KMS-11 (cell line): Measurements from ENCODE around the gene TMEM145.

Experiments used
- H2AFZ ChIP-seq: fragments of 200-600 bp; sonication (generic); 2 replicates; pipeline ENCODE4 v1.6.1; 2016; ENCODE audit warnings: antibody characterized with exemption, mixed run types, low read depth
- H3K27ac ChIP-seq: fragments of 200-600 bp; sonication (generic); 2 replicates; pipeline ENCODE4 v1.6.1; 2016; ENCODE audit warnings: mild to moderate bottlenecking, mixed run types
- H3K27me3 ChIP-seq: fragments of 200-600 bp; sonication (generic); 2 replicates; pipeline ENCODE4 v1.6.1; 2017; ENCODE audit warnings: mild to moderate bottlenecking, low read depth, mixed run types, moderate library complexity; ENCODE audit not compliant: insufficient read depth
- H3K36me3 ChIP-seq: fragments of 200-600 bp; sonication (generic); 2 replicates; pipeline ENCODE4 v1.6.1; 2017; ENCODE audit warnings: mild to moderate bottlenecking, mixed run types; ENCODE audit not compliant: insufficient read depth
- H3K4me1 ChIP-seq: fragments of 200-600 bp; sonication (generic); 2 replicates; pipeline ENCODE4 v1.6.1; 2016; ENCODE audit warnings: mild to moderate bottlenecking, low read depth, mixed run types; ENCODE audit not compliant: poor library complexity, severe bottlenecking
- H3K4me2 ChIP-seq: fragments of 200-600 bp; sonication (generic); 2 replicates; pipeline ENCODE4 v1.7.0; 2016; ENCODE audit warnings: mild to moderate bottlenecking, mixed run types
- H3K4me3 ChIP-seq: fragments of 200-600 bp; sonication (generic); IDR thresholded peaks from 2 replicates; pipeline ENCODE4 v1.6.1; 2017; ENCODE audit warnings: low read depth, low read length, mixed read lengths; ENCODE audit not compliant: insufficient read depth
- H3K79me2 ChIP-seq: fragments of 200-600 bp; sonication (generic); 2 replicates; pipeline ENCODE4 v1.6.1; 2016; ENCODE audit warnings: low read depth, mixed run types; ENCODE audit not compliant: insufficient read depth
- H3K9ac ChIP-seq: fragments of 200-600 bp; sonication (generic); 2 replicates; pipeline ENCODE4 v1.6.1; 2016; ENCODE audit warnings: mild to moderate bottlenecking, mixed run types
- H4K20me1 ChIP-seq: fragments of 200-600 bp; sonication (generic); 2 replicates; pipeline ENCODE4 v1.6.1; 2016; ENCODE audit warnings: mild to moderate bottlenecking, mixed run types; ENCODE audit not compliant: insufficient read depth
- TF ChIP-seq, protein P1 (sequence below): fragments of 200-600 bp; sonication (generic); conservative IDR thresholded peaks from 2 replicates; pipeline ENCODE4 v1.6.1; 2017; ENCODE audit warnings: low read depth, mild to moderate bottlenecking, antibody characterized with exemption, low read length, moderate library complexity, mixed read lengths

TMEM145 gene

DNA sequence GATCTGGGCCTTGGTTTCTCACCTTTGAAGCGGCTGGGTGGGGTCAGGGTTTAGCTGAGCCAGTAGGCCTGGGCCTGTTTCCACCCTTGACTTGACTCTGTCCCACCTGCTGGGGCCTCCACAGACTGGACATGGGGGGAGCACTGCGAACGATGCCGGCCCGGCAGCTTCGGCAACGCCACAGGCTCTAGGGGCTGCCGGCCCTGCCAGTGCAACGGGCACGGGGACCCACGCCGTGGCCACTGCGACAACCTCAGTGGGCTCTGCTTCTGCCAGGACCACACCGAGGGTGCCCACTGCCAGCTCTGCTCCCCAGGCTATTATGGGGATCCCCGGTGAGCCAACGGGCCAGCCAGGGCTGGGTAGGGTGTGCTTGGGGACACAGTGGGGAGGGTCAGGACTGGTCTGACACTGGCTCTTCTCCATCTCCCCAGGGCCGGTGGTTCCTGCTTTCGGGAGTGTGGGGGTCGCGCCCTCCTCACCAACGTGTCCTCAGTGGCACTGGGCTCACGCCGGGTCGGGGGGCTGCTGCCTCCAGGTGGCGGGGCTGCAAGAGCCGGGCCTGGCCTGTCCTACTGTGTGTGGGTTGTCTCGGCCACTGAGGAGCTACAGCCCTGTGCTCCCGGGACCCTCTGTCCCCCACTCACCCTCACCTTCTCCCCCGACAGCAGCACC, 40.4 kb downstream of the TMEM145 start:
- no peak overlapping the region for H3K9ac ChIP-seq

DNA sequence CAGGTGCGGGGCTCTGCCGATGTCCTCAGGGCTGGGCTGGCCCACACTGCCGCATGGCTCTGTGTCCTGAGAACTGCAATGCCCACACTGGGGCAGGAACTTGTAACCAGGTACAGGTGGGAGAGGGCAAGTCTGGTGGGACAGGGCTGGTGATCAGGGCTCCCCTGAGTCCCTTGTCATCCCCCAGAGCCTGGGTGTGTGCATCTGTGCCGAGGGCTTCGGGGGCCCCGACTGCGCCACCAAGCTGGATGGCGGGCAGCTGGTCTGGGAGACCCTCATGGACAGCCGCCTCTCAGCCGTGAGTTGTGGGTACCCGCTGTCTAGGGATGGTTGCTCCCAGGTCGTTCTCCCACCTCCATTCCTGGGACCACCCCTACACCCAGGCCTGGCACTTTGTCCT, 42.8 kb downstream of the TMEM145 start:
- H4K20me1 ChIP-seq, result no peaks in the 10 kb centered on the region
- TF ChIP-seq, protein P1, sequence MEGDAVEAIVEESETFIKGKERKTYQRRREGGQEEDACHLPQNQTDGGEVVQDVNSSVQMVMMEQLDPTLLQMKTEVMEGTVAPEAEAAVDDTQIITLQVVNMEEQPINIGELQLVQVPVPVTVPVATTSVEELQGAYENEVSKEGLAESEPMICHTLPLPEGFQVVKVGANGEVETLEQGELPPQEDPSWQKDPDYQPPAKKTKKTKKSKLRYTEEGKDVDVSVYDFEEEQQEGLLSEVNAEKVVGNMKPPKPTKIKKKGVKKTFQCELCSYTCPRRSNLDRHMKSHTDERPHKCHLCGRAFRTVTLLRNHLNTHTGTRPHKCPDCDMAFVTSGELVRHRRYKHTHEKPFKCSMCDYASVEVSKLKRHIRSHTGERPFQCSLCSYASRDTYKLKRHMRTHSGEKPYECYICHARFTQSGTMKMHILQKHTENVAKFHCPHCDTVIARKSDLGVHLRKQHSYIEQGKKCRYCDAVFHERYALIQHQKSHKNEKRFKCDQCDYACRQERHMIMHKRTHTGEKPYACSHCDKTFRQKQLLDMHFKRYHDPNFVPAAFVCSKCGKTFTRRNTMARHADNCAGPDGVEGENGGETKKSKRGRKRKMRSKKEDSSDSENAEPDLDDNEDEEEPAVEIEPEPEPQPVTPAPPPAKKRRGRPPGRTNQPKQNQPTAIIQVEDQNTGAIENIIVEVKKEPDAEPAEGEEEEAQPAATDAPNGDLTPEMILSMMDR, result no peak
- no peaks in the 10 kb centered on the region for H3K79me2 ChIP-seq
- no peak overlapping the region for H3K9ac ChIP-seq
- no peak overlapping the region for H3K4me3 ChIP-seq
- no peak overlapping the region for H3K27ac ChIP-seq
- no peak overlapping the region for H3K4me2 ChIP-seq
- H3K4me1 ChIP-seq, result no peaks in the 10 kb centered on the region
- H2AFZ ChIP-seq, result no peak overlapping the region
- H3K36me3 ChIP-seq, result no peaks in the 10 kb centered on the region
- no peaks in the 10 kb centered on the region for H3K27me3 ChIP-seq

More for the DNA sequence above, 40.4 kb downstream of the TMEM145 start:
- TF ChIP-seq, protein P1, result no peak
- Histone ChIP-seq H3K27ac (no peak overlapping the region), H3K79me2 (no peaks in the 10 kb centered on the region), H3K4me2 (no peak overlapping the region), H3K27me3 (no peaks in the 10 kb centered on the region), H3K36me3 (no peaks in the 10 kb centered on the region), H2AFZ (no peak overlapping the region), H3K4me1 (no peaks in the 10 kb centered on the region), H4K20me1 (no peaks in the 10 kb centered on the region), H3K4me3 (no peak overlapping the region)

DNA sequence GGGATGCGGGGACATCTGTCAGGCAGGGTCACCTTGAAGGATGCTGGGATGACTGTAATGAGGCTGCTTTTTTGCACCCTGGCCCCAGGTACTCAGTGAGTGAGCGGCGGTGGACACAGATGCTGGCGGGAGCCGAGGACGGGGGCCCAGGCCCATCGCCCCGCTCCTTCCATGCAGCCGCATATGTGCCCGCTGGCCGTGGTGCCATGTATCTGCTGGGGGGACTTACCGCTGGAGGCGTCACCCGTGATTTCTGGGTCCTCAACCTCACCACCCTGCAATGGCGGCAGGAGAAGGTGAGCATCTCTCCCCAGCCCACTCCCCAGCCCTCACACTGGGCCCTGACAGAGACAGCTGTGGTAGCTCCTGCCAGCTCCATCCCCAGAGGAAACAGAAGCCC, 43.6 kb downstream of the TMEM145 start:
- Histone ChIP-seq H3K27ac (no peak overlapping the region), H3K36me3 (no peaks in the 10 kb centered on the region), H2AFZ (no peak overlapping the region), H4K20me1 (no peaks in the 10 kb centered on the region), H3K4me2 (no peak overlapping the region), H3K4me3 (no peak overlapping the region), H3K27me3 (no peaks in the 10 kb centered on the region), H3K4me1 (no peaks in the 10 kb centered on the region), H3K9ac (no peak overlapping the region), H3K79me2 (no peaks in the 10 kb centered on the region)
- TF ChIP-seq, protein P1, result no peak

DNA sequence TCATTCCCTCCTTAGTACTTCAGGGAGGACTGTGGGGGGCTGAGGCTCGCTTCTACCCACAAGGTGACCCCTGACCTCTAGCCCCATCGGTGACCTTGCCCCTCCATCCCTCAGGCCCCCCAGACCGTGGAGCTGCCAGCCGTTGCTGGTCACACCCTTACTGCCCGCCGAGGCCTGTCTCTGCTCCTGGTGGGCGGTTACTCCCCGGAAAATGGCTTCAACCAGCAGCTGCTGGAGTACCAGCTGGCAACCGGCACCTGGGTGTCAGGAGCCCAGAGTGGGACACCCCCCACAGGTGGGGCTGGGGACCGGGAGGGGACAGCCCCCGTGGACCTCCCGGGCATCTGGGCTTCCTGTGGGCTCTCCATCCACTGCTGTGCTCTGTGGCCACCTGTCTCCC, 44.2 kb downstream of the TMEM145 start:
- TF ChIP-seq, protein P1, result no peak
- H3K4me1 ChIP-seq, result no peaks in the 10 kb centered on the region
- H3K4me3 ChIP-seq, result no peak overlapping the region
- H3K9ac ChIP-seq, result no peak overlapping the region
- H3K4me2 ChIP-seq, result no peak overlapping the region
- no peak overlapping the region for H3K27ac ChIP-seq
- H3K36me3 ChIP-seq, result no peaks in the 10 kb centered on the region
- no peaks in the 10 kb centered on the region for H3K79me2 ChIP-seq
- no peaks in the 10 kb centered on the region for H4K20me1 ChIP-seq
- H2AFZ ChIP-seq, result no peak overlapping the region
- H3K27me3 ChIP-seq, result no peaks in the 10 kb centered on the region
